ENCODE measurements around the gene PPARD.

- TF ChIP-seq, protein P1, sequence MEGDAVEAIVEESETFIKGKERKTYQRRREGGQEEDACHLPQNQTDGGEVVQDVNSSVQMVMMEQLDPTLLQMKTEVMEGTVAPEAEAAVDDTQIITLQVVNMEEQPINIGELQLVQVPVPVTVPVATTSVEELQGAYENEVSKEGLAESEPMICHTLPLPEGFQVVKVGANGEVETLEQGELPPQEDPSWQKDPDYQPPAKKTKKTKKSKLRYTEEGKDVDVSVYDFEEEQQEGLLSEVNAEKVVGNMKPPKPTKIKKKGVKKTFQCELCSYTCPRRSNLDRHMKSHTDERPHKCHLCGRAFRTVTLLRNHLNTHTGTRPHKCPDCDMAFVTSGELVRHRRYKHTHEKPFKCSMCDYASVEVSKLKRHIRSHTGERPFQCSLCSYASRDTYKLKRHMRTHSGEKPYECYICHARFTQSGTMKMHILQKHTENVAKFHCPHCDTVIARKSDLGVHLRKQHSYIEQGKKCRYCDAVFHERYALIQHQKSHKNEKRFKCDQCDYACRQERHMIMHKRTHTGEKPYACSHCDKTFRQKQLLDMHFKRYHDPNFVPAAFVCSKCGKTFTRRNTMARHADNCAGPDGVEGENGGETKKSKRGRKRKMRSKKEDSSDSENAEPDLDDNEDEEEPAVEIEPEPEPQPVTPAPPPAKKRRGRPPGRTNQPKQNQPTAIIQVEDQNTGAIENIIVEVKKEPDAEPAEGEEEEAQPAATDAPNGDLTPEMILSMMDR (conservative IDR thresholded peaks at IDR 0.05 in 1 of 2, IDR thresholded peaks at IDR 0.05 in 1 of 2; ENCODE audit: low read depth in 1 of 2, low read length in 2 of 2), result no peak
- TF ChIP-seq EZH2 (IDR thresholded peaks at IDR 0.05; ENCODE audit: low read length, missing control alignments), result no peak
Measured at GRCh38 chr6:35302604-35303241, 39.6 kb upstream of the PPARD start.
